Loucy (cell line): Measurements from ENCODE around the gene ATP7B.

Experiments
- EZH2phosphoT487 ChIP-seq: fragments of 200-600 bp; IDR thresholded peaks from 2 replicates; pipeline ENCODE4 v1.6.1; 2018; ENCODE audit warnings: antibody characterized with exemption, mild to moderate bottlenecking, moderate library complexity, borderline replicate concordance
- TF ChIP-seq, protein P1 (sequence below): fragments of 200-600 bp; sonication (generic); conservative IDR thresholded peaks from 2 replicates; pipeline ENCODE4 v1.5.1; 2014; ENCODE audit warnings: mild to moderate bottlenecking, antibody characterized with exemption, low read length

DNA sequence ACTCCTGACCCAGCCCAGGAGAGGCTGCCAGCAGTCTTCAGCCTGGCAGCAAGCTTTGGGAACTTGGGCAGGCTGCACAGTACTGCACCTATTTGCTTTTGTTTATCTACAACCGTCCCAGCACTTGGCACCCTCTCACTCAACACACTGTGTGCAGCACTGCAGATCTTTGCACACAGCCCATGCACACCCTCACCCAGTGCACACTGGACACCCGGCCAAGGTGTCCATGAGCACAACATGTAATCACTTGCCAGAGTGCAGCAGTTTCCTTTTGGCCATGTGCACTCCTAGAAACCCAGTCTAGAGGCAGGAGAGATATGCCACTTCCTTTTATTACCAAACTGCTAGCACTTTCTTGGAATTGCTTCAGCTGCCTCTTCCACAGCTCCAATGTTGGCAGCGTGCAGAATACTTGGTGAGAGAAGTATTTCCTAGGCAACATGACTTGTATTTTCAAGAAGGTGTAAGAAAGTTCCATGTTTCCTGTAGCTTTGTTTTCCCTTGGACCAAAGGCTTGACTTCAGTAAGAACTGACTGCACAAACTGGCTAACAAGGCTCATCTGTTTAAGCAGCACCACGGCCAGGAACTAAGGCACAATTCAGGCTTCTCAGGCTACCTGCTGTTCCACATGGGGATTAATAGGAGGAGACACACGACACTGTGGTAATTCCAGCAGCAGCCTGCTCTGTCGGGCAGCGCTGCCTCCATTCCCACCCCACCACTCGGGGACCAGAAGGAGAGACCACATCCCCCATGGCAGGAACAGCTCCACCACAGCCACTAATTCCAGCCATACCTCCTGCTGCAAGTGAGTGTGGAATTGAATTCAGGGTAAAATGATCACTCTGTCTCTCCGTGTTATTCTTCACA, 15.3 kb downstream of the ATP7B start:
- TF ChIP-seq, protein P1, sequence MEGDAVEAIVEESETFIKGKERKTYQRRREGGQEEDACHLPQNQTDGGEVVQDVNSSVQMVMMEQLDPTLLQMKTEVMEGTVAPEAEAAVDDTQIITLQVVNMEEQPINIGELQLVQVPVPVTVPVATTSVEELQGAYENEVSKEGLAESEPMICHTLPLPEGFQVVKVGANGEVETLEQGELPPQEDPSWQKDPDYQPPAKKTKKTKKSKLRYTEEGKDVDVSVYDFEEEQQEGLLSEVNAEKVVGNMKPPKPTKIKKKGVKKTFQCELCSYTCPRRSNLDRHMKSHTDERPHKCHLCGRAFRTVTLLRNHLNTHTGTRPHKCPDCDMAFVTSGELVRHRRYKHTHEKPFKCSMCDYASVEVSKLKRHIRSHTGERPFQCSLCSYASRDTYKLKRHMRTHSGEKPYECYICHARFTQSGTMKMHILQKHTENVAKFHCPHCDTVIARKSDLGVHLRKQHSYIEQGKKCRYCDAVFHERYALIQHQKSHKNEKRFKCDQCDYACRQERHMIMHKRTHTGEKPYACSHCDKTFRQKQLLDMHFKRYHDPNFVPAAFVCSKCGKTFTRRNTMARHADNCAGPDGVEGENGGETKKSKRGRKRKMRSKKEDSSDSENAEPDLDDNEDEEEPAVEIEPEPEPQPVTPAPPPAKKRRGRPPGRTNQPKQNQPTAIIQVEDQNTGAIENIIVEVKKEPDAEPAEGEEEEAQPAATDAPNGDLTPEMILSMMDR, result no peak
- TF ChIP-seq EZH2phosphoT487, result no peak
